HEK293T (cell line): ENCODE results near the gene DOK6.
"Not testable (repeated sequence)": the region's sequence is repeated elsewhere in the genome, so short reads cannot be mapped to it uniquely, and the experiment has no call there.

Experiments
- CTCF ChIA-PET: fragments of 350-600 bp; formaldehyde crosslinking; extraction: SDS; loops from one replicate; lab custom pipeline; 2021; ENCODE audit warnings: antibody characterized with exemption, inconsistent platforms; lab: Yijun Ruan, JAX
- POLR2A ChIA-PET: fragments of 350-600 bp; formaldehyde crosslinking; extraction: SDS; loops from one replicate; lab custom pipeline; 2020; ENCODE audit warnings: antibody characterized with exemption, inconsistent platforms; lab: Yijun Ruan, JAX
- DNase-seq: peaks from one replicate; pipeline ENCODE4 v3.0.0; 2012; ENCODE audit warnings: mixed read lengths; ENCODE audit errors: extremely low spot score
- ARNT ChIP-seq: fragments of 450-650 bp; IDR thresholded peaks from 2 replicates; pipeline ENCODE4 v1.6.1; 2017; ENCODE audit warnings: mild to moderate bottlenecking
- BHLHE40 ChIP-seq: fragments of 450-650 bp; IDR thresholded peaks from 2 replicates; pipeline ENCODE4 v1.6.1; 2016; ENCODE audit warnings: mild to moderate bottlenecking, moderate library complexity, borderline replicate concordance
- CTBP1 ChIP-seq: fragments of 450-650 bp; IDR thresholded peaks from 2 replicates; pipeline ENCODE4 v1.6.1; 2016; ENCODE audit warnings: borderline replicate concordance
- ELF4 ChIP-seq: fragments of 450-650 bp; IDR thresholded peaks from 2 replicates; pipeline ENCODE4 v1.6.1; 2017; ENCODE audit warnings: antibody characterized with exemption
- FOXA1 ChIP-seq: fragments of 450-650 bp; IDR thresholded peaks from 2 replicates; pipeline ENCODE4 v1.6.1; 2016; ENCODE audit warnings: mild to moderate bottlenecking
- FOXK2 ChIP-seq: fragments of 450-650 bp; IDR thresholded peaks from 2 replicates; pipeline ENCODE4 v1.6.1; 2016; ENCODE audit warnings: mild to moderate bottlenecking
- FOXM1 ChIP-seq: fragments of 450-650 bp; IDR thresholded peaks from 2 replicates; pipeline ENCODE4 v1.6.1; 2017; ENCODE audit warnings: mild to moderate bottlenecking, borderline replicate concordance
- HDGF ChIP-seq: fragments of 450-650 bp; IDR thresholded peaks from 2 replicates; pipeline ENCODE4 v1.6.1; 2017; ENCODE audit warnings: antibody characterized with exemption, borderline replicate concordance
- L3MBTL2 ChIP-seq: fragments of 450-650 bp; conservative IDR thresholded peaks from 2 replicates; pipeline ENCODE4 v1.6.1; 2016; ENCODE audit warnings: mild to moderate bottlenecking
- LEF1 ChIP-seq: fragments of 450-650 bp; IDR thresholded peaks from 2 replicates; pipeline ENCODE4 v1.6.1; 2017; ENCODE audit warnings: mild to moderate bottlenecking, borderline replicate concordance
- NFRKB ChIP-seq: fragments of 450-650 bp; IDR thresholded peaks from 2 replicates; pipeline ENCODE4 v1.6.1; 2016; ENCODE audit warnings: mild to moderate bottlenecking, moderate library complexity
- PKNOX1 ChIP-seq: fragments of 450-650 bp; IDR thresholded peaks from 2 replicates; pipeline ENCODE4 v1.6.1; 2016
- SP1 ChIP-seq: fragments of 450-650 bp; IDR thresholded peaks from 2 replicates; pipeline ENCODE4 v1.6.1; 2017
- SUZ12 ChIP-seq: fragments of 450-650 bp; IDR thresholded peaks from 2 replicates; pipeline ENCODE4 v1.6.1; 2016; ENCODE audit warnings: mild to moderate bottlenecking
- TARDBP ChIP-seq: fragments of 450-650 bp; IDR thresholded peaks from 2 replicates; pipeline ENCODE4 v1.6.1; 2016
- ZNF384 ChIP-seq: fragments of 450-650 bp; IDR thresholded peaks from 2 replicates; pipeline ENCODE4 v1.6.1; 2016

The DOK6 gene

DNA sequence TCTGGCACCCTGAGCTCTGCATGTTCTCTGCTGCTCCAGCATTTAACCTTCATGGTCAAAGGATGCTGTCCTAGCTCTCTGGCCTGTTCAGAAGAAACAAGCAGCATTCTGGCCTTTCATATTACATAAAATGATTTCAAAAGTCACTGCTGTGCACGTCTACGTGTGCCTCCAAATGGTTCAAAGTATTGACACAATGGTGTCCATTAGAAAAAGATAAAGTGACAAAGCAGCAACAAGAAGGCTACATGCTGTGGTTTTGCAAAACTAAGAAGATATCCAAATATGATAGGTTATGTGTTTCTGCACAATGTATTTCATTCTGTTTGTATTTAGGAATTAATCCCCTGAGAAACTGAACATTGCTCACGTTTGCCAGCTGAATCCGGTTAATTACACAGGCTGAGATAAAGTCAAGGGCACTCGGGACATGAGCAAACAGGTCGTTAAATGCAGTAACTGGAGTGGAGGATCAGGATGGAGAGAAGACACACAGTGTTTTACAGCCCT, 258.5 kb downstream of the DOK6 start:
- DNase-seq, result no peak
- POLR2A ChIA-PET, result no interaction called here
- TF ChIP-seq L3MBTL2 (no peak), NFRKB (no peak)
- CTCF ChIA-PET, result no interaction called here

DNA sequence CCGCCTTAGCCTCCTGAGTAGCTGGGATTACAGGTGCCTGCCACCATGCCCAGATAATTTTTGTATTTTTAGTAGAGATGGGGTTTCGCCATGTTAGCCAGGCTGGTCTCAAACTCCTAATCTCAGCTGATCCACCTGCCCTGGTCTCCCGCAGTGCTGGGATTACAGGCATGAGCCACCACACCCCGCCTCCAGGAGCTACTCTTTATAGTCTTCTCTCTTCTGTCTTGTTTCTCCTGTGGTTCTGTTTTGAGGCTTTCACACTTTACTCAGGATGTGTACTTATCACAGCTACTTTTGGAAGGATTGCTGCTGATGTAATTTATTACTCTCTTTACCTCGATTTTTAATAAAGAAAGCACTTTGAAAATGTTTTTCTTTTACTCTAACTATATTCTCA, 261.4 kb downstream of the DOK6 start:
- DNase-seq, CTCF ChIA-PET, POLR2A ChIA-PET: not testable (repeated sequence)

DNA sequence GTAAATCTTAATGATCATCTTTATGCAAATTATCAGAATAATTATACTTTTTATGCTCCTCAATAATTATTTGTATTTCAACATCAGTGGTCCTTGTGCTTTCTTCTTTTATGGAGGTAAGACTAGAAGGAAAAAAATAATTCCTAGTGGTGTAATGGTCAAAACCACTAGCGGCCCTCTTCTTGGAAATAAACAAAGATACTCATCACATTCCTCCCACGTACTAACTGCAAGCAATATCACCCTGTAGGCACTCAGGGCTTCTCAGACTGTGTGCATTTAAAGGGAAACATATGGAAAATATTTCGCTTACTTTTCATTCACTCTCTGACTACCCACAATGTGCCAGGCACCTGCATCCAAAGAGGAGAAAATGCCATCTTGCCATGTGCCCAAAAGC, 263.7 kb downstream of the DOK6 start:
- TF ChIP-seq LEF1 (no peak), ZNF384 (no peak), FOXM1 (no peak), BHLHE40 (no peak), ARNT (no peak), PKNOX1 (no peak), FOXK2 (no peak), HDGF (no peak), TARDBP (no peak), CTBP1 (no peak), SUZ12 (no peak), L3MBTL2 (no peak), SP1 (no peak), FOXA1 (no peak), ELF4 (no peak), NFRKB (no peak)
- DNase-seq, result no peak
- ChIA-PET CTCF (no interaction called here), POLR2A (no interaction called here)

- DNase-seq, result no peak
- CTCF ChIA-PET, result no interaction called here
- no peak for TF ChIP-seq HDGF
- no peak for TF ChIP-seq L3MBTL2
- no peak for TF ChIP-seq FOXM1
- no peak for TF ChIP-seq ZNF384
- TF ChIP-seq SP1, result no peak
- no peak for TF ChIP-seq CTBP1
- TF ChIP-seq LEF1, result no peak
- no peak for TF ChIP-seq SUZ12
- no peak for TF ChIP-seq TARDBP
- POLR2A ChIA-PET, result no interaction called here
Measured at GRCh38 chr18:69674292-69674877, 273.7 kb downstream of the DOK6 start.

DNA sequence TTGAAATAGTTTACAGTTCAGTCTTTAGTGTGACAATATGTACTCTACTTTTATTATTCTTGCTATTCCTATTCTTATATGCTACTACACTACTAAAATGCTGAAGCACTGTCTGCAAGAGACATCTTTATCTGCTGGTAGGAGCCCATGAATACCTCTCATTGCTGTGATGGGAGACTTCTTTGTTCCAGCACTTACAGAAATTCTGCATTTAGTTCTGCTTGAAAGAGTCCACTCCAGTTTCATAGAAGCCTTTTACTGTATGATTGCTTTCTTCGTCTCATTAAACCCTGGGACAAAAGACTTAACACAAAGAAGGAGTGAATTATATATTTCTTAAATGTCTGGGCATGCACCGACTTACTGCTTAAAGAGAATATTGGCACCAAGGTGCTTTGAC, 274.3 kb downstream of the DOK6 start:
- no peak for DNase-seq
- POLR2A ChIA-PET, result no interaction called here
- TF ChIP-seq L3MBTL2, result no peak
- TF ChIP-seq TARDBP, result no peak
- TF ChIP-seq ZNF384, result no peak
- no peak for TF ChIP-seq BHLHE40
- no peak for TF ChIP-seq LEF1
- no peak for TF ChIP-seq SUZ12
- no peak for TF ChIP-seq ARNT
- no peak for TF ChIP-seq FOXM1
- TF ChIP-seq FOXA1, result no peak
- TF ChIP-seq FOXK2, result no peak
- TF ChIP-seq SP1, result no peak
- CTCF ChIA-PET, result no interaction called here

GRCh38 chr18:69677595-69677994, 276.9 kb downstream of the DOK6 start:
- no peak for DNase-seq
- ChIA-PET POLR2A (no interaction called here), CTCF (interaction anchor here (0.6 kb wide), 1 partner anchor 832 kb away, joined by 3 read pairs; no protein-coding TSS in a partner anchor)

GRCh38 chr18:69680123-69680522, 279.4 kb downstream of the DOK6 start:
- POLR2A ChIA-PET, result no interaction called here
- TF ChIP-seq ARNT (no peak), HDGF (no peak), BHLHE40 (no peak), PKNOX1 (no peak), FOXK2 (no peak), TARDBP (no peak), SUZ12 (no peak), ZNF384 (no peak), L3MBTL2 (no peak), SP1 (no peak), FOXM1 (no peak), LEF1 (no peak), NFRKB (no peak), FOXA1 (no peak), ELF4 (no peak), CTBP1 (no peak)
- DNase-seq, result no peak
- CTCF ChIA-PET, result no interaction called here

More at GRCh38 chr18:69677595-69677994, 276.9 kb downstream of the DOK6 start:
- TF ChIP-seq ZNF384 (no peak), NFRKB (no peak), CTBP1 (no peak), FOXK2 (no peak), SP1 (no peak), LEF1 (no peak), PKNOX1 (no peak), ARNT (no peak)
